GM12873 (cell line): ENCODE data around the gene SOWAHC.

ENCODE experiments used
- TF ChIP-seq, protein P1 (sequence below): IDR thresholded peaks from 2 replicates; pipeline ENCODE4 v1.5.1; 2012; ENCODE audit warnings: low read depth, mild to moderate bottlenecking, moderate library complexity, low read length, control low read depth; ENCODE audit not compliant: insufficient read depth; ENCODE audit errors: missing control alignments

The SOWAHC gene

DNA sequence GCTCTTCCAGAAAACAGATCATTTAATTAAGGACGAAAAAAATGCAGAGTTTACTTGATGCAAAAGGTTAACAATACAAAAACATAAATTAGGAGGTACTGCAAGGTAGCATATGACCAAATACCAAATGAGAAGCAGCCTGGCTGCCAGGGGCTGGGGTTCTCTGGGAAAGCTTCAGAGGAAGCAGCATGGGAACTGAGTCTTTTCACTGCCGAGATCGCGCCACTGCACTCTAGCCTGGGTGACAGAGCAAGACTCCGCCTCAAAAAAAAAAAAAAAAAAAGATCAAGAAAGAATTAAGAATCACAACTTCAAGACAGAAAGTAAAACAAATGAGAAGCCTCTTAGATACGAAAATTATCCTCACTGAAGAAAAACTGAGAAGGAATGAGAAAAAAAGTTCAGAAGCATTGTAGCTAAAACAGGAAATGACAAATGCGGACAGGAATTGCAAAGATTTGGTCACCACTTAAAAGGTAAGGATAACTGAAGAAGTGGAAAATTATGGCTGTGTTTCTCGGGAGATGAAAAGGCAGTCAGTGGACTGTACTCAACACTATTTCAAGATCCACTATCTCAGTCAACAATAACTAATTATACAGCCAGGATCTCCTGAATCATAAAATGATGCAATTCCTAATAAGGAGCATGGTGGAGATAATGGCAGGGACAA, 4.7 kb upstream of the SOWAHC start:
- TF ChIP-seq, protein P1, sequence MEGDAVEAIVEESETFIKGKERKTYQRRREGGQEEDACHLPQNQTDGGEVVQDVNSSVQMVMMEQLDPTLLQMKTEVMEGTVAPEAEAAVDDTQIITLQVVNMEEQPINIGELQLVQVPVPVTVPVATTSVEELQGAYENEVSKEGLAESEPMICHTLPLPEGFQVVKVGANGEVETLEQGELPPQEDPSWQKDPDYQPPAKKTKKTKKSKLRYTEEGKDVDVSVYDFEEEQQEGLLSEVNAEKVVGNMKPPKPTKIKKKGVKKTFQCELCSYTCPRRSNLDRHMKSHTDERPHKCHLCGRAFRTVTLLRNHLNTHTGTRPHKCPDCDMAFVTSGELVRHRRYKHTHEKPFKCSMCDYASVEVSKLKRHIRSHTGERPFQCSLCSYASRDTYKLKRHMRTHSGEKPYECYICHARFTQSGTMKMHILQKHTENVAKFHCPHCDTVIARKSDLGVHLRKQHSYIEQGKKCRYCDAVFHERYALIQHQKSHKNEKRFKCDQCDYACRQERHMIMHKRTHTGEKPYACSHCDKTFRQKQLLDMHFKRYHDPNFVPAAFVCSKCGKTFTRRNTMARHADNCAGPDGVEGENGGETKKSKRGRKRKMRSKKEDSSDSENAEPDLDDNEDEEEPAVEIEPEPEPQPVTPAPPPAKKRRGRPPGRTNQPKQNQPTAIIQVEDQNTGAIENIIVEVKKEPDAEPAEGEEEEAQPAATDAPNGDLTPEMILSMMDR = no peak

GRCh38 chr2:109611467-109612095, 2.6 kb upstream of the SOWAHC start:
- TF ChIP-seq, protein P1 = peak; percentile 19

GRCh38 chr2:109613081-109613921, 863 bp upstream of the SOWAHC start:
- TF ChIP-seq, protein P1 = no peak

- TF ChIP-seq, protein P1 = no peak
Observed at GRCh38 chr2:109614715-109615636, 812 bp downstream of the SOWAHC start.

- TF ChIP-seq, protein P1 = no peak
Observed at GRCh38 chr2:109615637-109616144, 1.5 kb downstream of the SOWAHC start.

DNA sequence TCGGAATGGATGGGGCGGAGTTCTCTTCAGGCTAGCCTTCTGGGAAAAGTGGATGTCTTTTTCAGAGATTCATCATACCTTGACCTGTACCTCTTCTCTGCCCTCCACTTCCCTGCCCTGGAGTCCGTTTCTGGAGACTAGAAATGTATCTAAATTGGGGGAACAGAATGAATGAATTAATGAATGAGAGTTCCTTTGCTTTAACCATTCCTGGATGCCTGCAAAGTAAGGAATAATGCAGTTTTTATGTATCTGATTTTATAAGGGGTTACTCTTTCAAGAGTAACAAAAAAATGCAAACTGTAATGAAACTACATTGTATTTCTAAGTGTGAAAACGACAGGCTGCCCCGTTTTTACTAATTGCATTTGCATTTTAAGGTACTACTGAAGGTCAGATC, 2.0 kb downstream of the SOWAHC start:
- TF ChIP-seq, protein P1 = no peak
